Measurements from ENCODE around the gene RIMBP2.

DNA sequence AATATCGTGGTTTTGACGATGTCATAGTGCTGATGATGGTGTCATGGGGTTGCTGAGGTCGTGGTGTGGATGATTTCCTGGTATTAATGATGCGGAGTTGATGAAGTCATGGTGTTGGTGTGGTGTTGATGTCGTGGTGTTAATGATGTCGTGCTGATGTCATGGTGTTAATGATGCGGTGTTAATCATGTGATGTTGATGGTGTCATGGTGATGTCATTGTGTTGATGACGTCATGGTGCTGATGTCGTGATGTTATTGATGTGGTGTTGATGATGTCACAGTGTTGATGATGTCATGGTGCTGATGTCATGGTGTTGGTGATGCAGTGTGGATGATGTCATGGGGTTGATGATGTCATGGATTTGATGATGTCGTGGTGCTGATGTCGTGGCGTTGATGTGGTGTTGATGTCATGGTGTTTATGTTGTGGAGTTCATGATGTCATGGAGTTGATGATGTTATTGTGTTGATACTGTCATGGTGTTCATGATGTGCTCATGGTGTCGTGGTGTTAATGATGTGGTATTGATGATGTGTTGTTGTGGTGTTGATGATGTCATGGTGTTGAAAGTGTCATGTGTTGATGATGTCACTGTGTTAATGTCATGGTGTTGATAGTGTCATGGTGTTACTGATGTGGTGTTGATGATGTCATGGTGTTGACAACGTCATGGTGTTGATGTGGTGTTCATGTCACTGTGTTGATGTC lies 48.5 kb upstream of the RIMBP2 start:
- no peak for TF ChIP-seq POLR2A (IDR thresholded peaks at IDR 0.05; ENCODE audit: low read depth, low read length)
- no peak for TF ChIP-seq TAF1 (IDR thresholded peaks at IDR 0.05; ENCODE audit: borderline replicate concordance, low read depth, low read length)

Measured in GM12892 (cell line).